Mononuclear cell (primary cell): ENCODE data around the gene IGSF22. TPM values are rescaled to one million over a fixed set of nuclear protein-coding genes. Genes with fewer than 3 reads are reported as not detected.

Experiments used
- H3K27me3 ChIP-seq: 2 replicates; pipeline ENCODE4 v1.6.0; 2011; ENCODE audit warnings: low read length, control low read depth; ENCODE audit not compliant: insufficient read depth
- H3K4me1 ChIP-seq: 2 replicates; pipeline ENCODE4 v1.5.1; 2011; ENCODE audit warnings: mild to moderate bottlenecking, low read length, control low read depth; ENCODE audit not compliant: insufficient read depth
- H3K4me3 ChIP-seq: 2 replicates; pipeline ENCODE4 v1.5.1; 2011; ENCODE audit warnings: mild to moderate bottlenecking, low read length, moderate library complexity
- H3K9me3 ChIP-seq: 2 replicates; pipeline ENCODE4 v1.5.1; 2011; ENCODE audit warnings: low read depth, mild to moderate bottlenecking, control low read depth, low read length
- total RNA-seq: library from RNA; depleted of rRNA; stranded (reverse); fragments of >200 nt; gene quantifications from one replicate; pipeline ENCODE4 v1.2.3, GENCODE V29; 2012

Gene IGSF22
- total RNA-seq, 1 donor, result 0.10 TPM

- Histone ChIP-seq H3K4me3 (no peak overlapping the region), H3K9me3 (no peaks in the 10 kb centered on the region), H3K27me3 (no peaks in the 10 kb centered on the region), H3K4me1 (no peaks in the 10 kb centered on the region)
Measured at GRCh38 chr11:18756889-18757288, 30.9 kb upstream of the IGSF22 start.

GRCh38 chr11:18754308-18754707 lies 28.3 kb upstream of the IGSF22 start:
- no peaks in the 10 kb centered on the region for H3K4me1 ChIP-seq

GRCh38 chr11:18752502-18752901 lies 26.5 kb upstream of the IGSF22 start:
- Histone ChIP-seq H3K27me3 (no peaks in the 10 kb centered on the region), H3K4me1 (no peaks in the 10 kb centered on the region), H3K4me3 (no peak overlapping the region), H3K9me3 (no peaks in the 10 kb centered on the region)

More at GRCh38 chr11:18754308-18754707, 28.3 kb upstream of the IGSF22 start:
- Histone ChIP-seq H3K9me3 (no peaks in the 10 kb centered on the region), H3K27me3 (no peaks in the 10 kb centered on the region), H3K4me3 (no peak overlapping the region)

GRCh38 chr11:18750944-18751343 lies 25.0 kb upstream of the IGSF22 start:
- Histone ChIP-seq H3K27me3 (no peaks in the 10 kb centered on the region), H3K9me3 (no peaks in the 10 kb centered on the region), H3K4me1 (no peaks in the 10 kb centered on the region), H3K4me3 (no peak overlapping the region)

GRCh38 chr11:18749681-18750319 lies 23.8 kb upstream of the IGSF22 start:
- Histone ChIP-seq H3K4me3 (no peak overlapping the region), H3K4me1 (no peaks in the 10 kb centered on the region), H3K9me3 (no peaks in the 10 kb centered on the region), H3K27me3 (no peaks in the 10 kb centered on the region)

- no peak overlapping the region for H3K4me3 ChIP-seq
- H3K27me3 ChIP-seq, result no peaks in the 10 kb centered on the region
- H3K4me1 ChIP-seq, result no peaks in the 10 kb centered on the region
- H3K9me3 ChIP-seq, result no peaks in the 10 kb centered on the region
Measured at GRCh38 chr11:18748766-18749365, 22.9 kb upstream of the IGSF22 start.

- Histone ChIP-seq H3K4me1 (no peaks in the 10 kb centered on the region), H3K9me3 (no peaks in the 10 kb centered on the region), H3K4me3 (no peak overlapping the region), H3K27me3 (no peaks in the 10 kb centered on the region)
Measured at GRCh38 chr11:18745251-18745650, 19.3 kb upstream of the IGSF22 start.

GRCh38 chr11:18743900-18744514 lies 18.0 kb upstream of the IGSF22 start:
- Histone ChIP-seq H3K9me3 (no peaks in the 10 kb centered on the region), H3K27me3 (no peaks in the 10 kb centered on the region), H3K4me3 (no peak overlapping the region), H3K4me1 (no peaks in the 10 kb centered on the region)

- H3K9me3 ChIP-seq, result no peaks in the 10 kb centered on the region
- H3K4me3 ChIP-seq, result no peak overlapping the region
- H3K27me3 ChIP-seq, result no peaks in the 10 kb centered on the region
- no peaks in the 10 kb centered on the region for H3K4me1 ChIP-seq
Measured at GRCh38 chr11:18743365-18743764, 17.4 kb upstream of the IGSF22 start.

GRCh38 chr11:18741783-18742182 lies 15.8 kb upstream of the IGSF22 start:
- H3K27me3 ChIP-seq, result no peaks in the 10 kb centered on the region
- H3K9me3 ChIP-seq, result no peaks in the 10 kb centered on the region
- H3K4me1 ChIP-seq, result no peaks in the 10 kb centered on the region
- H3K4me3 ChIP-seq, result no peak overlapping the region

- Histone ChIP-seq H3K4me1 (no peaks in the 10 kb centered on the region), H3K27me3 (no peaks in the 10 kb centered on the region), H3K4me3 (no peak overlapping the region), H3K9me3 (no peaks in the 10 kb centered on the region)
Measured at GRCh38 chr11:18739685-18740084, 13.7 kb upstream of the IGSF22 start.

GRCh38 chr11:18737642-18738041 lies 11.7 kb upstream of the IGSF22 start:
- Histone ChIP-seq H3K9me3 (no peaks in the 10 kb centered on the region), H3K27me3 (no peaks in the 10 kb centered on the region), H3K4me3 (no peak overlapping the region), H3K4me1 (no peaks in the 10 kb centered on the region)

- H3K27me3 ChIP-seq, result no peaks in the 10 kb centered on the region
- peaks cover 3% of the 10 kb centered on the region for H3K4me1 ChIP-seq
- H3K9me3 ChIP-seq, result no peaks in the 10 kb centered on the region
Measured at GRCh38 chr11:18736590-18737148, 10.7 kb upstream of the IGSF22 start.

GRCh38 chr11:18733202-18733601 lies 7.2 kb upstream of the IGSF22 start:
- no peaks in the 10 kb centered on the region for H3K27me3 ChIP-seq
- no peak overlapping the region for H3K4me3 ChIP-seq
- no peaks in the 10 kb centered on the region for H3K9me3 ChIP-seq

More at GRCh38 chr11:18736590-18737148, 10.7 kb upstream of the IGSF22 start:
- no peak overlapping the region for H3K4me3 ChIP-seq

GRCh38 chr11:18731949-18732821 lies 6.2 kb upstream of the IGSF22 start:
- no peaks in the 10 kb centered on the region for H3K27me3 ChIP-seq
- peaks cover 6% of the 10 kb centered on the region for H3K4me1 ChIP-seq
- H3K4me3 ChIP-seq, result no peak overlapping the region
- no peaks in the 10 kb centered on the region for H3K9me3 ChIP-seq

More at GRCh38 chr11:18733202-18733601, 7.2 kb upstream of the IGSF22 start:
- H3K4me1 ChIP-seq, result peaks cover 6% of the 10 kb centered on the region
